LNCaP clone FGC (cell line): ENCODE measurements around the gene PDE4D.

Experiments
- DNase-seq: peaks from one replicate; pipeline ENCODE4 v3.0.0-alpha.2; 2011; ENCODE audit warnings: low read depth
- H3K4me3 ChIP-seq: 2 replicates; pipeline ENCODE4 v1.5.1; 2011; ENCODE audit warnings: mild to moderate bottlenecking, low read depth, low read length, control low read depth
- CTCF ChIP-seq: IDR thresholded peaks from 2 replicates; pipeline ENCODE4 v1.5.1; 2012; ENCODE audit warnings: mild to moderate bottlenecking; ENCODE audit not compliant: control insufficient read depth, insufficient read depth; ENCODE audit errors: extremely low read depth

The PDE4D gene

GRCh38 chr5:59133764-59134261 is 759.7 kb downstream of the PDE4D start:
- no peak for TF ChIP-seq CTCF
- DNase-seq: no peak
- no peak overlapping the region for H3K4me3 ChIP-seq

GRCh38 chr5:59132131-59132530 is 761.4 kb downstream of the PDE4D start:
- H3K4me3 ChIP-seq: no peak overlapping the region
- DNase-seq: no peak
- TF ChIP-seq CTCF: no peak

GRCh38 chr5:59130431-59130830 is 763.1 kb downstream of the PDE4D start:
- no peak for DNase-seq
- TF ChIP-seq CTCF: no peak

GRCh38 chr5:59128646-59129290 is 764.8 kb downstream of the PDE4D start:
- no peak overlapping the region for H3K4me3 ChIP-seq
- DNase-seq: no peak
- no peak for TF ChIP-seq CTCF

More at GRCh38 chr5:59130431-59130830, 763.1 kb downstream of the PDE4D start:
- no peak overlapping the region for H3K4me3 ChIP-seq

GRCh38 chr5:59126708-59127573 is 766.6 kb downstream of the PDE4D start:
- DNase-seq: no peak
- H3K4me3 ChIP-seq: no peak overlapping the region
- TF ChIP-seq CTCF: no peak

GRCh38 chr5:59126016-59126707 is 767.4 kb downstream of the PDE4D start:
- DNase-seq: no peak

More at GRCh38 chr5:59126016-59126707, 767.4 kb downstream of the PDE4D start:
- no peak for TF ChIP-seq CTCF
- no peak overlapping the region for H3K4me3 ChIP-seq
